ENCODE data around the gene TMEM115. TPM values are rescaled to one million over a fixed set of nuclear protein-coding genes. Genes with fewer than 3 reads are reported as not detected.
A peak's percentile ranks its signal among the peaks of the same experiment; 100 is the strongest.

Gene TMEM115
- total and polyA plus RNA-seq, 2 donors from 2014 or later: 40.1 to 54.0 TPM

DNA sequence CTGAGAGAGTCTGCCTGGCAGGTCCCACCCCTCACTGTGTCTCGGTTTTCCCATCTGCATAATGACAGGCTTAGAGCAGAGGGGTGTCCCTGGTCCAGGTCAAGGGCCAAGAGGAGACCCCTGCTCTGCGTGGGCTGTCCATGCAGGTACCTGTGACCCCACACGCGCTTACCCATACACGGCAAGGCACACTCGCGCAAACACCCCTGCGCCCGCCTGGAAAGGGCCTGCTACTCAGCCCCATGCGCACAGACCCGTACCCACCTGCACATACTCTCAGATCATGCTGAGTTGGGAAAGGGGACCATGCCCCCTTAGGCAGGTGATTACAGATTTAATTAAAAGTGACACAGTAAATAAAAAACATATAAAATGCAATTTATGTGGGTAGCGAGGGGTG is 23.4 kb upstream of the TMEM115 start:
- intact Hi-C loops (cut with DNase I): no loop called here
- peak overlapping the region in 1 of 2 donors; percentile 37 for H3K27ac ChIP-seq (ENCODE audit: low read depth in 2 of 2, low read length in 2 of 2)
- no peaks in the 10 kb centered on the region for H3K36me3 ChIP-seq (ENCODE audit: control insufficient read depth in 2 of 3, insufficient read depth in 3 of 3, low read length in 3 of 3)
- no peaks in the 10 kb centered on the region for H3K27me3 ChIP-seq (ENCODE audit: control insufficient read depth, insufficient read depth, low read length)
- TF ChIP-seq, protein P1, sequence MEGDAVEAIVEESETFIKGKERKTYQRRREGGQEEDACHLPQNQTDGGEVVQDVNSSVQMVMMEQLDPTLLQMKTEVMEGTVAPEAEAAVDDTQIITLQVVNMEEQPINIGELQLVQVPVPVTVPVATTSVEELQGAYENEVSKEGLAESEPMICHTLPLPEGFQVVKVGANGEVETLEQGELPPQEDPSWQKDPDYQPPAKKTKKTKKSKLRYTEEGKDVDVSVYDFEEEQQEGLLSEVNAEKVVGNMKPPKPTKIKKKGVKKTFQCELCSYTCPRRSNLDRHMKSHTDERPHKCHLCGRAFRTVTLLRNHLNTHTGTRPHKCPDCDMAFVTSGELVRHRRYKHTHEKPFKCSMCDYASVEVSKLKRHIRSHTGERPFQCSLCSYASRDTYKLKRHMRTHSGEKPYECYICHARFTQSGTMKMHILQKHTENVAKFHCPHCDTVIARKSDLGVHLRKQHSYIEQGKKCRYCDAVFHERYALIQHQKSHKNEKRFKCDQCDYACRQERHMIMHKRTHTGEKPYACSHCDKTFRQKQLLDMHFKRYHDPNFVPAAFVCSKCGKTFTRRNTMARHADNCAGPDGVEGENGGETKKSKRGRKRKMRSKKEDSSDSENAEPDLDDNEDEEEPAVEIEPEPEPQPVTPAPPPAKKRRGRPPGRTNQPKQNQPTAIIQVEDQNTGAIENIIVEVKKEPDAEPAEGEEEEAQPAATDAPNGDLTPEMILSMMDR (IDR thresholded peaks at IDR 0.05; ENCODE audit: borderline replicate concordance, extremely low read depth, insufficient read depth): no peak
- no peak for FAIRE-seq
- H3K4me1 ChIP-seq (ENCODE audit: control insufficient read depth in 2 of 3, insufficient read depth in 2 of 3, low read depth in 1 of 3, low read length in 3 of 3): peaks cover 0 to 26% (median 6%) of the 10 kb centered on the region in 3 donors
- peak in 3 of 5 donors; percentile 21 to 70 (median 33) for DNase-seq
- no peak overlapping the region for H3K4me3 ChIP-seq (ENCODE audit: low read length in 3 of 3)
- no peak overlapping the region for H3K9ac ChIP-seq (ENCODE audit: low read length in 3 of 3)
- H3K9me3 ChIP-seq (ENCODE audit: control insufficient read depth in 2 of 3, insufficient read depth in 1 of 3, low read length in 3 of 3): no peaks in the 10 kb centered on the region

DNA sequence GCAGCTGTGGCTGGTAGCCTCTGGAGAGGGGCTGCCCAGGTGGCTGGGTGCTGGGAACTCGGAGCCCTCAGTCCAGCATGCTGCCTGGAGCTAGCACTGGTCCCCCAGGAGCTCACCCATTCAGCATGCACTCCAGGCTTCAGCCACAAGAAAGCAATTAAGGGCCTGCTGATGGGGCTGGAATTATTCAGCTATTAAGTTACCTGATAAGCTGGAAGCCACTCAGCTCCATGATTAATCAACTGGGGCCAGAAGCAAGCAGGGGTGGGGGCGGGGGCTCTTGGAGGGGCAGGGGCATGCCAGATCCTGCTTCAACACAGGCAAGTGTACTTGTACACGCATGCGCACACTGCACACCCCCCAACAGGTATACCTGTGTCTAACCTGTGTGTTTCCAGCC is 22.1 kb upstream of the TMEM115 start:
- peak overlapping the region in 1 of 2 donors; percentile 47 for H3K27ac ChIP-seq (ENCODE audit: low read depth in 2 of 2, low read length in 2 of 2)
- DNase-seq (peak in 4 of 5 donors; percentile 77 to 88 (median 84)), FAIRE-seq (no peak)
- no peaks in the 10 kb centered on the region for H3K9me3 ChIP-seq (ENCODE audit: control insufficient read depth in 2 of 3, insufficient read depth in 1 of 3, low read length in 3 of 3)
- intact Hi-C loops (cut with DNase I): no loop called here
- H3K4me3 ChIP-seq (ENCODE audit: low read length in 3 of 3): no peak overlapping the region
- no peaks in the 10 kb centered on the region for H3K36me3 ChIP-seq (ENCODE audit: control insufficient read depth in 2 of 3, insufficient read depth in 3 of 3, low read length in 3 of 3)
- H3K27me3 ChIP-seq (ENCODE audit: control insufficient read depth, insufficient read depth, low read length): no peaks in the 10 kb centered on the region
- no peak overlapping the region for H3K9ac ChIP-seq (ENCODE audit: low read length in 3 of 3)
- peaks cover 0 to 26% (median 6%) of the 10 kb centered on the region in 3 donors for H3K4me1 ChIP-seq (ENCODE audit: control insufficient read depth in 2 of 3, insufficient read depth in 2 of 3, low read depth in 1 of 3, low read length in 3 of 3)
- TF ChIP-seq, protein P1 (IDR thresholded peaks at IDR 0.05; ENCODE audit: borderline replicate concordance, extremely low read depth, insufficient read depth): no peak

DNA sequence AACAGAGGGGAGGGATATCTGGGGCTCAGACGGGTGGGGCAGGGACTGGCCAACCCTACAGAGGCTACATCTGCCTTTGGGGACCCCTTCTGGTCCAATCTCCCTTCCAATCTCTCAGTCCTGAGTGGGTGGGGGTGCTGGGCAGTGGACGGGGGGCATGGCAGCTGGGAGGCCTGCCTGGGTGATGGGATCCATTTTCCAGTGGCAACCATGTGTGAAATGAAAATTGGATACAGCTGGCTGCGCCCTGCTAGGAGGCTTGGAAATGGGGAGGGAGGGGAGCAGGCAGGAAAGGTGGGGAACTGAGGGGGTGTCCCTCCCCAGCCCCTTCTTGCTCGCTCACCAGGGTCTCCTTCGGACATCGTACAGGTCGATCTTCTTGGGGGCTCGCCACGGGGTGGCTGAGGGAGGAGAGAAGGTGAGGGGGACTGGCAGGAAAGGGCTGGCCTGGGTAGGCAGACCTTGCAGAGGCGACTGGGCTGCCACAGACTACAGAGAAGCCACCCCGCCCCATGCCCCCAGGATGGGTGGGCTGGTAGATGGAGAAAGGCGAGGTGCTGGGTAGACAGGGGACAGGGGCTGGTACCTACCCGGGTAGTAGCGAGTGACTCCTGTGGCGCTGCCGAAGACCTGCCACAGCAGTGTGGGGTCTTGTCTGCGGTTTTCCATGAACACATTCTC is 21.2 kb upstream of the TMEM115 start:
- Histone ChIP-seq H3K9me3 (ENCODE audit: control insufficient read depth in 2 of 3, insufficient read depth in 1 of 3, low read length in 3 of 3) (no peaks in the 10 kb centered on the region), H3K4me3 (ENCODE audit: low read length in 3 of 3) (no peak overlapping the region), H3K9ac (ENCODE audit: low read length in 3 of 3) (no peak overlapping the region), H3K36me3 (ENCODE audit: control insufficient read depth in 2 of 3, insufficient read depth in 3 of 3, low read length in 3 of 3) (no peaks in the 10 kb centered on the region), H3K4me1 (ENCODE audit: control insufficient read depth in 2 of 3, insufficient read depth in 2 of 3, low read depth in 1 of 3, low read length in 3 of 3) (peaks cover 0 to 23% (median 6%) of the 10 kb centered on the region in 3 donors), H3K27ac (ENCODE audit: low read depth in 2 of 2, low read length in 2 of 2) (peak overlapping the region; percentile 34 to 75), H3K27me3 (ENCODE audit: control insufficient read depth, insufficient read depth, low read length) (no peaks in the 10 kb centered on the region)
- FAIRE-seq: no peak
- TF ChIP-seq, protein P1 (IDR thresholded peaks at IDR 0.05; ENCODE audit: borderline replicate concordance, extremely low read depth, insufficient read depth): no peak
- DNase-seq: peak in 4 of 5 donors; percentile 56 to 82 (median 76)
- intact Hi-C loops (cut with DNase I): no loop called here

All from kidney (tissue), 14 donors.